GM23248 (cell line): Measurements from ENCODE around the gene ETV1. TPM values are rescaled to one million over a fixed set of nuclear protein-coding genes. Genes with fewer than 3 reads are reported as not detected.

Experiments used
- DNase-seq: peaks from one replicate; pipeline ENCODE4 v3.0.0-alpha.2; 2015
- H2AFZ ChIP-seq: fragments of 200-600 bp; sonication (generic); 2 replicates; pipeline ENCODE4 v1.6.1; 2016; ENCODE audit warnings: antibody characterized with exemption
- H3F3A ChIP-seq: fragments of 200-600 bp; sonication (generic); 2 replicates; pipeline ENCODE4 v1.6.1; 2016; ENCODE audit warnings: mild to moderate bottlenecking, antibody characterized with exemption, mixed run types; ENCODE audit not compliant: insufficient read depth
- H3K27ac ChIP-seq: fragments of 200-600 bp; sonication (generic); 2 replicates; pipeline ENCODE4 v1.5.1; 2016; ENCODE audit warnings: mild to moderate bottlenecking
- H3K27me3 ChIP-seq: fragments of 200-600 bp; sonication (generic); replicated peaks from 2 replicates; pipeline ENCODE4 v1.6.1; 2016; ENCODE audit warnings: mild to moderate bottlenecking; ENCODE audit not compliant: insufficient read depth
- H3K36me3 ChIP-seq: fragments of 200-600 bp; sonication (generic); 2 replicates; pipeline ENCODE4 v1.6.1; 2016; ENCODE audit warnings: low read depth, mild to moderate bottlenecking
- H3K4me1 ChIP-seq: fragments of 200-600 bp; sonication (generic); 2 replicates; pipeline ENCODE4 v1.6.1; 2016; ENCODE audit warnings: mild to moderate bottlenecking; ENCODE audit not compliant: insufficient read depth
- H3K4me2 ChIP-seq: fragments of 200-600 bp; sonication (generic); one replicate; pipeline ENCODE4 v1.6.1; 2016; ENCODE audit warnings: mild to moderate bottlenecking; ENCODE audit not compliant: unreplicated experiment
- H3K4me3 ChIP-seq: fragments of 200-600 bp; sonication (generic); 2 replicates; pipeline ENCODE4 v1.5.1; 2016; ENCODE audit warnings: mild to moderate bottlenecking
- H3K79me2 ChIP-seq: fragments of 200-600 bp; sonication (generic); 2 replicates; pipeline ENCODE4 v1.6.1; 2016; ENCODE audit warnings: mild to moderate bottlenecking; ENCODE audit not compliant: insufficient read depth
- H3K9ac ChIP-seq: fragments of 200-600 bp; sonication (generic); 2 replicates; pipeline ENCODE4 v1.6.1; 2016; ENCODE audit warnings: mild to moderate bottlenecking
- H3K9me2 ChIP-seq: fragments of 200-600 bp; sonication (generic); 2 replicates; pipeline ENCODE4 v1.6.1; 2016; ENCODE audit warnings: mixed run types, mild to moderate bottlenecking, moderate library complexity; ENCODE audit not compliant: insufficient read depth
- H3K9me3 ChIP-seq: fragments of 200-600 bp; sonication (generic); one replicate; pipeline ENCODE4 v1.6.1; 2017; ENCODE audit warnings: low read depth
- H4K20me1 ChIP-seq: fragments of 200-600 bp; sonication (generic); 2 replicates; pipeline ENCODE4 v1.6.0; 2016; ENCODE audit not compliant: insufficient read depth
- EZH2 ChIP-seq: fragments of 200-600 bp; sonication (generic); IDR thresholded peaks from 2 replicates; pipeline ENCODE4 v1.6.1; 2018; ENCODE audit warnings: antibody characterized with exemption, mild to moderate bottlenecking; ENCODE audit not compliant: insufficient read depth, poor library complexity, severe bottlenecking
- EZH2phosphoT487 ChIP-seq: fragments of 200-600 bp; sonication (generic); IDR thresholded peaks from 2 replicates; pipeline ENCODE4 v1.6.1; 2018; ENCODE audit warnings: antibody characterized with exemption, moderate library complexity, mild to moderate bottlenecking, low read depth; ENCODE audit not compliant: insufficient read depth
- WGBS, 2 experiments: methylation state at CpG; one replicate each; pipeline ENCODE4 v1.1.6; 2015 to 2017; ENCODE audit warnings: low lambda C conversion rate in 2 of 2, low coverage in 1 of 2; ENCODE audit errors: missing lambda C conversion rate in 2 of 2; 5-methylcytosine and 5-hydroxymethylcytosine counted together
- in situ Hi-C: fragments of 300-500 bp; cut with MboI; formaldehyde crosslinking; loops from 2 replicates; pipeline ENCODE4 v1.15.0; 2020
- polyA plus RNA-seq: library from polyadenylated mRNA; unstranded; fragments of >200 nt; fragmentation: Nextera tagmentation; extraction: Ambion mirVana; gene quantifications from 2 replicates; pipeline ENCODE4 v1.2.1, GENCODE V29; 2016
- total RNA-seq: library from RNA; depleted of rRNA; stranded (reverse); fragments of >200 nt; shearing (Covaris generic); gene quantifications from 2 replicates; pipeline ENCODE4 v1.2.3, GENCODE V29; 2014

Gene ETV1
- total and polyA plus RNA-seq, 2 experiments from 2014 or later: 13.7 to 17.1 TPM

DNA sequence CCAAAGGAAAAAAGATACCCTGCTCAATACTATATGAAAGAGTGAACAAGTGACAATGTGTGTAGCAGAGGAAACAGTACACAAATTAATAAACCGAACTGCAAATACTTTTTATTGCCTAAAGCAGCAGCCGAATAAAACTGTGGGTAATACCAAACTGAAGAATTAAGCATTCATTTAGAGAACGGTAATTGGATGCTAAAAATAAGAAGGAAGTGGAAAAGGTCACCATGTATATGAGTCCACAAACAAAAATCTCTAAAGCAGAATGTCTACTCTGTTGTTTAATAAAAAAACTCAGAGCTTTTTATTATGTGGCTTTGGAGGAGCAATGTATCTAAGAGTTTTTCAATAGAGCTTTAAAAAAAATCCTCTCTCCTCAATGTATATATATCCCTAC is 87.9 kb downstream of the ETV1 start:
- Histone ChIP-seq H3K9ac (no peak overlapping the region), H3K9me2 (no peaks in the 10 kb centered on the region), H3K9me3 (no peaks in the 10 kb centered on the region), H3F3A (peaks cover 31% of the 10 kb centered on the region), H2AFZ (no peak overlapping the region), H3K27me3 (no peaks in the 10 kb centered on the region), H3K36me3 (no peaks in the 10 kb centered on the region), H4K20me1 (no peaks in the 10 kb centered on the region), H3K4me1 (peaks cover 31% of the 10 kb centered on the region), H3K27ac (no peak overlapping the region), H3K79me2 (no peaks in the 10 kb centered on the region), H3K4me3 (no peak overlapping the region), H3K4me2 (no peak overlapping the region)
- TF ChIP-seq EZH2 (no peak), EZH2phosphoT487 (no peak)
- in situ Hi-C loops: no loop called here
- WGBS, 2 experiments: 92 to 94% methylated on average over 3 of the region's 3 CpGs
- DNase-seq: no peak

DNA sequence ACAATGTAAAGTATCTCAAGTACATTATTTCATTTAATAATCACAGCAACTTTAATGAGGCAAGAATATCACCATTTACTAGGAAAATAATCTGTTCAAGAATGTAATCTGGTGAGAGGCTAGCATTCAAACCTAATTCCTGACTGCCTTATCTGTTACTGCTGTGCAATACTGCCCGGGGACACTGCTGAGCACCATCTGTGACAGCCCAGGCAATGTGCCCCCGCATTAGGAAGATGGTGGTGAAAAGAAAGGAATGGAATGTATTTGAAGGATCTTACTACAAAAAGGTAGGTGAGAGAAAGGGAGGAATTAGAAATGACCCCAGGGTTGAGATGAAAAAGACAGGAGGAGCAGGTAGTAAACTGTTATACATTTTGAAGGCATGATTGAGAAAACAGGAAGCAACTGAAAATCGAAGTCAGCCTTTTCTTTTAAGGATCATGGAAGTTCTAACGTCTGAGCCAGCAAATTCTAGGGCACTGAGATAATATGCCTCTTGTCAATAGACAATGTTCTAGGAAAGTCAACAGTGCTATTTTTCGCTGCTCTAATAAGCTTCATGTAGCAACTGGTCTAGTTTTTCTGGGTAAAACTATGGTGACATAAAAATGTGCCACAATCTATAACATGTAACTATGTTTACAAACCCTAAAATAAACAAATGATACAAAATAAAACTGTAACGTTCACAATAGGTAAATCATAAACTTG is 90.4 kb downstream of the ETV1 start:
- WGBS, 2 experiments: 90% methylated on average over 6 of the region's 6 CpGs
- H3K4me1 ChIP-seq: peaks cover 16% of the 10 kb centered on the region
- in situ Hi-C loops: no loop called here

GRCh38 chr7:13897819-13898218 is 91.6 kb downstream of the ETV1 start:
- no peak overlapping the region for H3K4me2 ChIP-seq
- no peaks in the 10 kb centered on the region; the same call in 1 of the 2 replicates for H3K36me3 ChIP-seq
- no peaks in the 10 kb centered on the region for H4K20me1 ChIP-seq
- no peak overlapping the region for H3K4me3 ChIP-seq
- TF ChIP-seq EZH2phosphoT487: no peak
- H3F3A ChIP-seq: 0 out of 2 replicates have a peak, but pooled peaks cover 3% of the 10 kb centered on the region
- H3K9me2 ChIP-seq: no peaks in the 10 kb centered on the region
- H3K9ac ChIP-seq: no peak overlapping the region
- no peaks in the 10 kb centered on the region for H3K9me3 ChIP-seq
- in situ Hi-C loops: no loop called here
- 86% methylated on average over 2 of the region's 2 CpGs for WGBS, 2 experiments
- no peak for DNase-seq
- no peaks in the 10 kb centered on the region for H3K27me3 ChIP-seq
- no peak overlapping the region for H2AFZ ChIP-seq
- no peaks in the 10 kb centered on the region for H3K79me2 ChIP-seq
- 0 out of 2 replicates have a peak, but pooled peaks cover 4% of the 10 kb centered on the region for H3K4me1 ChIP-seq
- no peak overlapping the region for H3K27ac ChIP-seq

More for the DNA sequence above, 90.4 kb downstream of the ETV1 start:
- Histone ChIP-seq H3K36me3 (no peaks in the 10 kb centered on the region), H3K4me3 (no peak overlapping the region), H3K9me3 (no peaks in the 10 kb centered on the region), H4K20me1 (no peaks in the 10 kb centered on the region), H3K27me3 (no peaks in the 10 kb centered on the region), H3K27ac (no peak overlapping the region), H3K9me2 (no peaks in the 10 kb centered on the region), H3K4me2 (no peak overlapping the region), H3K79me2 (no peaks in the 10 kb centered on the region), H2AFZ (no peak overlapping the region), H3F3A (peaks cover 14% of the 10 kb centered on the region), H3K9ac (no peak overlapping the region)
- TF ChIP-seq EZH2phosphoT487 (no peak), EZH2 (no peak)
- no peak for DNase-seq

GRCh38 chr7:13894954-13895353 is 94.5 kb downstream of the ETV1 start:
- H3K4me3 ChIP-seq: no peak overlapping the region
- in situ Hi-C loops: no loop called here
- H3F3A ChIP-seq: no peaks in the 10 kb centered on the region
- WGBS, 2 experiments: 90 to 97% methylated on average over 4 of the region's 4 CpGs
- no peak overlapping the region for H3K27ac ChIP-seq
- H4K20me1 ChIP-seq: no peaks in the 10 kb centered on the region
- no peak for DNase-seq
- no peak for TF ChIP-seq EZH2phosphoT487
- H3K9me3 ChIP-seq: no peaks in the 10 kb centered on the region
- H3K36me3 ChIP-seq: no peaks in the 10 kb centered on the region; the same call in 1 of the 2 replicates
- no peak overlapping the region for H2AFZ ChIP-seq
- no peaks in the 10 kb centered on the region for H3K79me2 ChIP-seq
- no peak overlapping the region for H3K9ac ChIP-seq
- no peaks in the 10 kb centered on the region for H3K9me2 ChIP-seq
- H3K4me2 ChIP-seq: no peak overlapping the region
- H3K4me1 ChIP-seq: no peaks in the 10 kb centered on the region
- H3K27me3 ChIP-seq: no peaks in the 10 kb centered on the region

DNA sequence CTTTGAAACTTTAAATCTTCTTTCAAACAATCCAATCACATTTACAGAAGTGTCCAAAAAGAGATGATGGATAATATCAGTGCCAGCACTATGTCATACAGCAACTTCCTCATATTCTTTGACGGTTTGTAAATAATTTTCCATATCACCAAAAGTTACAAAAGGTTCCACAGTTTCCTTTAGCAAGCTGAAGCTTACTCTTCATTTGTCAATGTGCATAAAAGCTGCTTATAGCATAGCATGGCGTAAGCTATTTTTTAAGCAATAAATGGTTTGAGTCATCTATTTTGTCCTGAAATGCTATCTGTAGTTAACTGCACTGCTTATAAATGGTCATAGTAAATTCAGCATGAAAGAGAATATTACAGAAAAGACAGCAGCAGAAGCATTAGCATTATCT is 95.1 kb downstream of the ETV1 start:
- Histone ChIP-seq H3K79me2 (no peaks in the 10 kb centered on the region), H3K9me3 (no peaks in the 10 kb centered on the region), H2AFZ (no peak overlapping the region), H3K4me1 (no peaks in the 10 kb centered on the region), H3K27me3 (no peaks in the 10 kb centered on the region), H3K4me2 (no peak overlapping the region), H3K4me3 (no peak overlapping the region), H3K9me2 (no peaks in the 10 kb centered on the region), H3K9ac (no peak overlapping the region), H3F3A (no peaks in the 10 kb centered on the region), H3K27ac (no peak overlapping the region), H4K20me1 (no peaks in the 10 kb centered on the region), H3K36me3 (no peaks in the 10 kb centered on the region; the same call in 1 of the 2 replicates)
- 96 to 97% methylated on average over 2 of the region's 2 CpGs for WGBS, 2 experiments
- TF ChIP-seq EZH2 (no peak), EZH2phosphoT487 (no peak)
- no peak for DNase-seq
- in situ Hi-C loops: no loop called here
